SKM-1 treated with dmso at 0.1 percent for 144 hours (cell line): Measurements from ENCODE around the gene OR10A3.
A peak's percentile ranks its signal among the peaks of the same experiment; 100 is the strongest.
"Not testable (repeated sequence)": the region's sequence is repeated elsewhere in the genome, so short reads cannot be mapped to it uniquely, and the experiment has no call there.

ENCODE experiments used
- DNase-seq: peaks from one replicate; lab custom pipeline; 2025; ENCODE audit not compliant: unreplicated experiment; lab: John Stamatoyannopoulos, UW

Gene OR10A3

GRCh38 chr11:7941608-7942007, at the start of gene OR10A3:
Gene OR10A3 (minus strand): TSS chr11:7941708. CDS start chr11:7939520, 2,188 bp downstream.
- no peak for DNase-seq

- DNase-seq = not testable (repeated sequence)
Measured at GRCh38 chr11:7987560-7987883, 46.0 kb upstream of the OR10A3 start.

GRCh38 chr11:7986768-7987559, 45.5 kb upstream of the OR10A3 start, which contains the start of gene EIF3F:
Gene EIF3F (plus strand): TSS chr11:7987337. CDS start chr11:7987353, 16 bp downstream.
- peak; percentile 99 for DNase-seq

- no peak for DNase-seq
Measured at GRCh38 chr11:7983832-7984590, 42.5 kb upstream of the OR10A3 start.

GRCh38 chr11:7982582-7983119, 41.1 kb upstream of the OR10A3 start:
- no peak for DNase-seq

- DNase-seq = no peak
Measured at GRCh38 chr11:7981619-7982157, 40.2 kb upstream of the OR10A3 start.

- no peak for DNase-seq
Measured at GRCh38 chr11:7977232-7977917, 35.9 kb upstream of the OR10A3 start.

GRCh38 chr11:7974668-7975067, 33.2 kb upstream of the OR10A3 start:
- no peak for DNase-seq

- DNase-seq = no peak
Measured at GRCh38 chr11:7973011-7973410, 31.5 kb upstream of the OR10A3 start.

- DNase-seq = no peak
Measured at GRCh38 chr11:7971846-7972245, 30.3 kb upstream of the OR10A3 start.

- no peak for DNase-seq
Measured at GRCh38 chr11:7969756-7970646, 28.5 kb upstream of the OR10A3 start.

GRCh38 chr11:7968686-7969085, 27.2 kb upstream of the OR10A3 start:
- no peak for DNase-seq

- no peak for DNase-seq
Measured at GRCh38 chr11:7967826-7968225, 26.3 kb upstream of the OR10A3 start.

GRCh38 chr11:7967097-7967496, 25.6 kb upstream of the OR10A3 start:
- DNase-seq = no peak

- no peak for DNase-seq
Measured at GRCh38 chr11:7965386-7965785, 23.9 kb upstream of the OR10A3 start, which contains the start of gene NLRP10. Gene NLRP10 (minus strand): TSS chr11:7965447. CDS start chr11:7963495, 1,952 bp downstream.

GRCh38 chr11:7964873-7965272, 23.4 kb upstream of the OR10A3 start:
- no peak for DNase-seq

- no peak for DNase-seq
Measured at GRCh38 chr11:7964261-7964660, 22.8 kb upstream of the OR10A3 start.

- no peak for DNase-seq
Measured at GRCh38 chr11:7955191-7955590, 13.7 kb upstream of the OR10A3 start.

- no peak for DNase-seq
Measured at GRCh38 chr11:7949934-7950333, 8.4 kb upstream of the OR10A3 start.

GRCh38 chr11:7944123-7944522, 2.6 kb upstream of the OR10A3 start:
- no peak for DNase-seq
